ENCODE data around the gene SGIP1.
"Not testable (repeated sequence)": the region's sequence is repeated elsewhere in the genome, so short reads cannot be mapped to it uniquely, and the experiment has no call there.

DNA sequence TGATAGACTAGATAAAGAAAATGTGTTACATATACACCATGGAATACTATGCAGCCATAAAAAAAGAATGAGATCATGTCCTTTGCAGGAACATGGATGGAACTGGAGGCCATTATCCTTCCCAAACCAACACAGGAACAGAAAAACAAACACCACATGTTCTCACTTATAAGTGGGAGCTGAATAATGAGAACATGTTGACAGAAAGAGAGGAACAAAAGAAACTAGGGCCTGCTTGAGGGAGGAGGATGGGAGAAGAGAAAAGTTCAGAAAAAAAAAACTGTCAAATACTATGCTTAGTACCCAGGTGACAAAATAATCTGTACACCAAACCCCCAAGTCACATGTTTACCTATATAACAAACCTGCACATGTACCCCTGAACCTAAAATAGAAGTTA lies 194.8 kb downstream of the SGIP1 start:
- TF ChIP-seq, protein P1, sequence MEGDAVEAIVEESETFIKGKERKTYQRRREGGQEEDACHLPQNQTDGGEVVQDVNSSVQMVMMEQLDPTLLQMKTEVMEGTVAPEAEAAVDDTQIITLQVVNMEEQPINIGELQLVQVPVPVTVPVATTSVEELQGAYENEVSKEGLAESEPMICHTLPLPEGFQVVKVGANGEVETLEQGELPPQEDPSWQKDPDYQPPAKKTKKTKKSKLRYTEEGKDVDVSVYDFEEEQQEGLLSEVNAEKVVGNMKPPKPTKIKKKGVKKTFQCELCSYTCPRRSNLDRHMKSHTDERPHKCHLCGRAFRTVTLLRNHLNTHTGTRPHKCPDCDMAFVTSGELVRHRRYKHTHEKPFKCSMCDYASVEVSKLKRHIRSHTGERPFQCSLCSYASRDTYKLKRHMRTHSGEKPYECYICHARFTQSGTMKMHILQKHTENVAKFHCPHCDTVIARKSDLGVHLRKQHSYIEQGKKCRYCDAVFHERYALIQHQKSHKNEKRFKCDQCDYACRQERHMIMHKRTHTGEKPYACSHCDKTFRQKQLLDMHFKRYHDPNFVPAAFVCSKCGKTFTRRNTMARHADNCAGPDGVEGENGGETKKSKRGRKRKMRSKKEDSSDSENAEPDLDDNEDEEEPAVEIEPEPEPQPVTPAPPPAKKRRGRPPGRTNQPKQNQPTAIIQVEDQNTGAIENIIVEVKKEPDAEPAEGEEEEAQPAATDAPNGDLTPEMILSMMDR (IDR thresholded peaks at IDR 0.05): not testable (repeated sequence)
- TF ChIP-seq EZH2phosphoT487 (IDR thresholded peaks at IDR 0.05): not testable (repeated sequence)

Measured in neural progenitor cell (in vitro differentiated cells).